Left cardiac atrium (tissue), 4 donors: ENCODE data around the gene FBXW10B. TPM values are rescaled to one million over a fixed set of nuclear protein-coding genes. Genes with fewer than 3 reads are reported as not detected.
"Not testable (repeated sequence)": the region's sequence is repeated elsewhere in the genome, so short reads cannot be mapped to it uniquely, and the experiment has no call there.

Experiments used
- ATAC-seq, 2 donors: fragments of 200-7000 bp; cut with Tn5 transposase; one replicate each; pipeline ENCODE4 v1.9.1; 2020; ENCODE audit warnings: mild to moderate bottlenecking in 2 of 2, moderate library complexity in 2 of 2
- DNase-seq: peaks from one replicate; pipeline ENCODE4 v3.0.0-alpha.2; 2020
- intact Hi-C, 2 donors: fragments of 100-400 bp; cut with DNase I; formaldehyde crosslinking; loops; one replicate each; pipeline versions ENCODE4 v1.14.1 to v1.15.1; 2022 to 2023
- total RNA-seq, 2 donors: library from RNA; stranded (reverse); fragmentation: NEBNext Ultra II Directional; extraction: Animal tissue kit (Norgen Biotek cat#: 25700); gene quantifications; one replicate each; pipeline ENCODE4 v1.2.1, GENCODE V29; 2021
- donor health status: DM: no; HTN: yes; CAD: no.
- donor health status: DM: no; HTN: yes; CAD: no; lungs with severe emphysema.
- donor health status: DM: yes; HTN: yes; CAD: no.
- donor health status: Dilated cardiomyopathy.

The FBXW10B gene
- total RNA-seq, 2 donors from 2014 or later, result 0.16 to 0.56 TPM

DNA sequence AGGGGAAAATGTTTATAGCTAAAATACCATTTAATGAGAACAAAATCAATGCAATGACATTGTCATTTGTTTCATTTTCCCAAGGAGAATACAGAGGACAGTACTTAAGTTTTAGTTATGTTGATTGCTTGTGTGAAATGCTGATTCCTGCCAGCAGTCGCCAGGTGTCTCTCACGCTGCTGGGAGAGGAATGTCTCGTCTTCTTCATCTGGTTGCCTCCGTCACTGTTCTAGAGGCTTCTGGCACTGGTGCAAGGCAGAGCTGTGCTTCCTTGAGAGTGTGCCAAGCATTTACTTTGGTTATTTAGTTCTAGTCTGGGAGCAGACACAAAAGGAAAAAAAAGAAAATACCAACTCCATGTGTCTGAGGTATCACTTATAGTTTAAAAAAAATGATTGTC is 45.6 kb downstream of the FBXW10B start:
- intact Hi-C loops, ATAC-seq, DNase-seq: not testable (repeated sequence)

Other genes starting within 250 kb of the FBXW10B start
- 1 to 10 TPM; 1.7 to 4.9 TPM for gene CDRT4, start 152.1 kb downstream of the FBXW10B start, total RNA-seq
- gene TVP23C, start 56.2 kb downstream of the FBXW10B start, total RNA-seq, result 10 to 100 TPM in 1 of 2 donors, 1 to 10 TPM in 1; 5.7 to 10.6 TPM
- 10 to 100 TPM; 17.5 to 18.1 TPM for gene TRIM16, start 64.6 kb upstream of the FBXW10B start, total RNA-seq
- 10 to 100 TPM; 12.7 to 13.7 TPM for gene ZNF286A, start 80.0 kb upstream of the FBXW10B start, total RNA-seq
- not detected for gene TBC1D26, start 112.6 kb upstream of the FBXW10B start, total RNA-seq